GM12801 (cell line): ENCODE data around the gene FHIT.

Source experiments
- CTCF ChIP-seq: IDR thresholded peaks from one replicate; pipeline ENCODE4 v1.5.1; 2011; ENCODE audit warnings: control low read depth; ENCODE audit not compliant: insufficient read length; ENCODE audit errors: extremely low read depth

FHIT gene

GRCh38 chr3:59800481-59800880 is 1450.8 kb downstream of the FHIT start:
- TF ChIP-seq CTCF: no peak

- TF ChIP-seq CTCF: no peak
Observed at GRCh38 chr3:59798372-59799086, 1452.7 kb downstream of the FHIT start.

- no peak for TF ChIP-seq CTCF
Observed at GRCh38 chr3:59797533-59797932, 1453.7 kb downstream of the FHIT start.

- TF ChIP-seq CTCF: no peak
Observed at GRCh38 chr3:59796456-59796855, 1454.8 kb downstream of the FHIT start.

GRCh38 chr3:59795756-59796155 is 1455.5 kb downstream of the FHIT start:
- TF ChIP-seq CTCF: no peak

- no peak for TF ChIP-seq CTCF
Observed at GRCh38 chr3:59793976-59794375, 1457.3 kb downstream of the FHIT start.

GRCh38 chr3:59791774-59792308 is 1459.4 kb downstream of the FHIT start:
- TF ChIP-seq CTCF: no peak
